ENCODE results near the gene NKPD1. TPM values are rescaled to one million over a fixed set of nuclear protein-coding genes. Genes with fewer than 3 reads are reported as not detected.

Gene NKPD1
- total and polyA plus RNA-seq, 2 donors (not counting 1 experiment from before 2014, with no cell fraction given), result 0.27 to 0.36 TPM

GRCh38 chr19:45159971-45160324, 834 bp downstream of the NKPD1 start:
- no peaks in the 10 kb centered on the region for H4K20me1 ChIP-seq (ENCODE audit: control insufficient read depth, insufficient read depth, low read length, poor library complexity, severe bottlenecking)
- peaks cover 10 to 12% of the 10 kb centered on the region in 2 donors for H3K4me1 ChIP-seq (ENCODE audit: control insufficient read depth in 2 of 2, insufficient read depth in 2 of 2, low read length in 2 of 2)
- Mint-ChIP-seq H3K4me1 (peaks cover 15% of the 10 kb centered on the region), H3K27ac (no peak overlapping the region), H3K4me3 (no peak overlapping the region), H3K27me3 (peaks cover 28% of the 10 kb centered on the region), H3K9me3 (ENCODE audit: insufficient read depth) (no peaks in the 10 kb centered on the region)
- 93% methylated on average over 10 of the region's 10 CpGs for WGBS (ENCODE audit: insufficient coverage)
- no peaks in the 10 kb centered on the region for H3K36me3 ChIP-seq (replicated peaks in 1 of 2; ENCODE audit: control extremely low read depth in 1 of 2, control insufficient read depth in 1 of 2, extremely low read depth in 1 of 2, insufficient read depth in 2 of 2, low read length in 1 of 2)
- DNase-seq, result no peak
- intact Hi-C loops (cut with micrococcal nuclease), result no loop called here
- no peak overlapping the region for H3K9ac ChIP-seq (ENCODE audit: low read length)
- H2AFZ ChIP-seq (ENCODE audit: insufficient read depth, low read depth, low read length, poor library complexity, severe bottlenecking), result no peak overlapping the region
- H3K27me3 ChIP-seq (replicated peaks in 1 of 4; ENCODE audit: control extremely low read depth in 1 of 4, control insufficient read depth in 3 of 4, insufficient read depth in 4 of 4, low read length in 3 of 4), result peaks cover 0 to 25% (median 7%) of the 10 kb centered on the region in 4 experiments
- POLR2A ChIA-PET, result no interaction called here
- no peak overlapping the region for H3K4me2 ChIP-seq (replicated peaks; ENCODE audit: low read depth, low read length, poor library complexity, severe bottlenecking)
- no peak for ATAC-seq (ENCODE audit: low read depth)
- peaks cover 0 to 5% (median 0%) of the 10 kb centered on the region in 3 donors for H3K9me3 ChIP-seq (ENCODE audit: control extremely low read depth in 1 of 3, control insufficient read depth in 2 of 3, insufficient read depth in 1 of 3, low read length in 2 of 3)
- H3K4me3 ChIP-seq (ENCODE audit: control extremely low read depth in 1 of 5, extremely low read depth in 1 of 5, insufficient read depth in 1 of 5, low read depth in 2 of 5, low read length in 4 of 5), result no peak overlapping the region
- no peak overlapping the region for H3K27ac ChIP-seq (ENCODE audit: low read length in 2 of 2)
- no peak for TF ChIP-seq CTCF (IDR thresholded peaks at IDR 0.05)
- no peak for TF ChIP-seq EZH2 (IDR thresholded peaks at IDR 0.05; ENCODE audit: borderline replicate concordance, insufficient read depth, low read depth, low read length, poor library complexity, severe bottlenecking)
- H3K79me2 ChIP-seq (ENCODE audit: control insufficient read depth, insufficient read depth, low read length), result no peaks in the 10 kb centered on the region
- CTCF ChIA-PET, result interaction anchor here (0.9 kb wide), 1 partner anchor 9 kb away, joined by 3 read pairs; no protein-coding TSS in a partner anchor

- 86% methylated on average over 11 of the region's 12 CpGs for WGBS (ENCODE audit: insufficient coverage)
- no peak overlapping the region for H3K27ac Mint-ChIP-seq
- CTCF ChIA-PET, result interaction anchor here (1.3 kb wide), 1 partner anchor 23 kb away, joined by 3 read pairs; no protein-coding TSS in a partner anchor
Measured at GRCh38 chr19:45159210-45159970, 1.4 kb downstream of the NKPD1 start.

More at GRCh38 chr19:45159210-45159970, 1.4 kb downstream of the NKPD1 start:
- peaks cover 0 to 28% (median 7%) of the 10 kb centered on the region in 4 experiments for H3K27me3 ChIP-seq (replicated peaks in 1 of 4; ENCODE audit: control extremely low read depth in 1 of 4, control insufficient read depth in 3 of 4, insufficient read depth in 4 of 4, low read length in 3 of 4)
- no peak for DNase-seq
- intact Hi-C loops (cut with micrococcal nuclease), result no loop called here
- H3K9ac ChIP-seq (ENCODE audit: low read length), result no peak overlapping the region
- no peak overlapping the region for H3K4me2 ChIP-seq (replicated peaks; ENCODE audit: low read depth, low read length, poor library complexity, severe bottlenecking)
- H2AFZ ChIP-seq (ENCODE audit: insufficient read depth, low read depth, low read length, poor library complexity, severe bottlenecking), result no peak overlapping the region
- peaks cover 4 to 6% of the 10 kb centered on the region in 2 donors for H3K4me1 ChIP-seq (ENCODE audit: control insufficient read depth in 2 of 2, insufficient read depth in 2 of 2, low read length in 2 of 2)
- Mint-ChIP-seq H3K4me3 (no peak overlapping the region), H3K4me1 (peaks cover 11% of the 10 kb centered on the region), H3K27me3 (peaks cover 30% of the 10 kb centered on the region), H3K9me3 (ENCODE audit: insufficient read depth) (no peaks in the 10 kb centered on the region)
- no peaks in the 10 kb centered on the region for H3K79me2 ChIP-seq (ENCODE audit: control insufficient read depth, insufficient read depth, low read length)
- POLR2A ChIA-PET, result no interaction called here
- no peak for TF ChIP-seq EZH2 (IDR thresholded peaks at IDR 0.05; ENCODE audit: borderline replicate concordance, insufficient read depth, low read depth, low read length, poor library complexity, severe bottlenecking)
- TF ChIP-seq CTCF (IDR thresholded peaks at IDR 0.05), result no peak
- no peak overlapping the region for H3K4me3 ChIP-seq (ENCODE audit: control extremely low read depth in 1 of 5, extremely low read depth in 1 of 5, insufficient read depth in 1 of 5, low read depth in 2 of 5, low read length in 4 of 5)
- H3K27ac ChIP-seq (ENCODE audit: low read length in 2 of 2), result no peak overlapping the region
- H4K20me1 ChIP-seq (ENCODE audit: control insufficient read depth, insufficient read depth, low read length, poor library complexity, severe bottlenecking), result no peaks in the 10 kb centered on the region
- H3K9me3 ChIP-seq (ENCODE audit: control extremely low read depth in 1 of 3, control insufficient read depth in 2 of 3, insufficient read depth in 1 of 3, low read length in 2 of 3), result peaks cover 0 to 5% (median 0%) of the 10 kb centered on the region in 3 donors
- ATAC-seq (ENCODE audit: low read depth), result no peak
- H3K36me3 ChIP-seq (replicated peaks in 1 of 2; ENCODE audit: control extremely low read depth in 1 of 2, control insufficient read depth in 1 of 2, extremely low read depth in 1 of 2, insufficient read depth in 2 of 2, low read length in 1 of 2), result no peaks in the 10 kb centered on the region

Measured in B cell (primary cell).